DOHH2 (cell line): ENCODE data around the gene SH2D3A.

Experiments
- EZH2phosphoT487 ChIP-seq: fragments of 200-600 bp; sonication (generic); IDR thresholded peaks from 2 replicates; pipeline ENCODE4 v1.6.1; 2017; ENCODE audit warnings: borderline replicate concordance, mild to moderate bottlenecking, antibody characterized with exemption, low read length, moderate library complexity, mixed read lengths
- TF ChIP-seq, protein P1 (sequence below): fragments of 200-600 bp; sonication (generic); IDR thresholded peaks from one replicate; pipeline ENCODE4 v1.5.1; 2014; ENCODE audit warnings: antibody characterized with exemption, mild to moderate bottlenecking, low read depth, low read length; ENCODE audit not compliant: poor library complexity, severe bottlenecking

GRCh38 chr19:6788896-6789295, 21.7 kb upstream of the SH2D3A start:
- TF ChIP-seq, protein P1, sequence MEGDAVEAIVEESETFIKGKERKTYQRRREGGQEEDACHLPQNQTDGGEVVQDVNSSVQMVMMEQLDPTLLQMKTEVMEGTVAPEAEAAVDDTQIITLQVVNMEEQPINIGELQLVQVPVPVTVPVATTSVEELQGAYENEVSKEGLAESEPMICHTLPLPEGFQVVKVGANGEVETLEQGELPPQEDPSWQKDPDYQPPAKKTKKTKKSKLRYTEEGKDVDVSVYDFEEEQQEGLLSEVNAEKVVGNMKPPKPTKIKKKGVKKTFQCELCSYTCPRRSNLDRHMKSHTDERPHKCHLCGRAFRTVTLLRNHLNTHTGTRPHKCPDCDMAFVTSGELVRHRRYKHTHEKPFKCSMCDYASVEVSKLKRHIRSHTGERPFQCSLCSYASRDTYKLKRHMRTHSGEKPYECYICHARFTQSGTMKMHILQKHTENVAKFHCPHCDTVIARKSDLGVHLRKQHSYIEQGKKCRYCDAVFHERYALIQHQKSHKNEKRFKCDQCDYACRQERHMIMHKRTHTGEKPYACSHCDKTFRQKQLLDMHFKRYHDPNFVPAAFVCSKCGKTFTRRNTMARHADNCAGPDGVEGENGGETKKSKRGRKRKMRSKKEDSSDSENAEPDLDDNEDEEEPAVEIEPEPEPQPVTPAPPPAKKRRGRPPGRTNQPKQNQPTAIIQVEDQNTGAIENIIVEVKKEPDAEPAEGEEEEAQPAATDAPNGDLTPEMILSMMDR: no peak
- no peak for TF ChIP-seq EZH2phosphoT487
